Peyer's patch (tissue), 4 donors: ENCODE data around the gene MEP1B. TPM values are rescaled to one million over a fixed set of nuclear protein-coding genes. Genes with fewer than 3 reads are reported as not detected.

ENCODE experiments used
- DNase-seq, 3 donors: peaks; one replicate each; pipeline ENCODE4 v3.0.0-alpha.2; 2017 to 2019
- H3K27ac ChIP-seq, 4 donors: fragments of 200-600 bp; sonication (generic); one replicate each; pipeline ENCODE4 v1.5.1; 2016 to 2019
- H3K27me3 ChIP-seq, 2 donors: fragments of 200-600 bp; sonication (generic); one replicate each; pipeline ENCODE4 v1.5.1; 2019
- H3K36me3 ChIP-seq, 3 donors: fragments of 200-600 bp; sonication (generic); one replicate each; pipeline ENCODE4 v1.5.1; 2016 to 2019
- H3K4me1 ChIP-seq, 4 donors: fragments of 200-600 bp; sonication (generic); one replicate each; pipeline ENCODE4 v1.5.1; 2016 to 2019
- H3K4me3 ChIP-seq, 4 donors: fragments of 200-600 bp; sonication (generic); 1 replicate in 3 of 4; 2 replicates in 1 of 4; pipeline ENCODE4 v1.5.1; 2016 to 2019; ENCODE audit warnings: mild to moderate bottlenecking in 1 of 4
- H3K9me3 ChIP-seq, 4 donors: fragments of 200-600 bp; sonication (generic); one replicate each; pipeline ENCODE4 v1.5.1; 2016 to 2019; ENCODE audit warnings: mild to moderate bottlenecking in 1 of 4
- CTCF ChIP-seq, 6 experiments: fragments of 450-650 bp in 4 of 6; fragments of 200-600 bp in 2 of 6; sonication (generic) in 1 of 6; IDR thresholded peaks; one replicate each; pipeline ENCODE4 v1.5.1; 2017 to 2019; ENCODE audit warnings: antibody characterized with exemption in 6 of 6, mild to moderate bottlenecking in 3 of 6, moderate library complexity in 1 of 6
- POLR2A ChIP-seq, 2 donors: fragments of 450-650 bp; IDR thresholded peaks; one replicate each; pipeline ENCODE4 v1.5.1; 2017; ENCODE audit warnings: antibody characterized with exemption in 2 of 2, mild to moderate bottlenecking in 2 of 2, moderate library complexity in 2 of 2
- total RNA-seq, 4 donors: library from RNA; depleted of rRNA; stranded (reverse); fragments of >200 nt; gene quantifications; one replicate each; pipeline ENCODE4 v1.1.0, GENCODE V29; 2016

The MEP1B gene
- total RNA-seq, 4 donors from 2014 or later = 4.1 to 1,014 (median 487) TPM

GRCh38 chr18:32255570-32255969 lies 65.7 kb downstream of the MEP1B start:
- H3K27ac ChIP-seq = no peak overlapping the region
- TF ChIP-seq POLR2A (IDR thresholded peaks at IDR 0.05) (no peak), CTCF (IDR thresholded peaks at IDR 0.05) (no peak)

GRCh38 chr18:32257084-32257785 lies 67.4 kb downstream of the MEP1B start:
- H3K4me3 ChIP-seq = no peak overlapping the region
- H3K36me3 ChIP-seq = no peaks in the 10 kb centered on the region
- no peak overlapping the region for H3K27ac ChIP-seq
- H3K4me1 ChIP-seq = peaks cover 0 to 11% (median 3%) of the 10 kb centered on the region in 4 donors
- TF ChIP-seq CTCF (IDR thresholded peaks at IDR 0.05) (no peak), POLR2A (IDR thresholded peaks at IDR 0.05) (no peak)
- H3K9me3 ChIP-seq = no peaks in the 10 kb centered on the region
- DNase-seq = no peak
- no peaks in the 10 kb centered on the region for H3K27me3 ChIP-seq

More at GRCh38 chr18:32255570-32255969, 65.7 kb downstream of the MEP1B start:
- H3K27me3 ChIP-seq = no peaks in the 10 kb centered on the region
- no peak overlapping the region for H3K4me3 ChIP-seq
- peaks cover 0 to 11% (median 3%) of the 10 kb centered on the region in 4 donors for H3K4me1 ChIP-seq
- DNase-seq = no peak
- H3K9me3 ChIP-seq = no peaks in the 10 kb centered on the region
- no peaks in the 10 kb centered on the region for H3K36me3 ChIP-seq

GRCh38 chr18:32258148-32258547 lies 68.3 kb downstream of the MEP1B start:
- Histone ChIP-seq H3K4me1 (peaks cover 0 to 11% (median 3%) of the 10 kb centered on the region in 4 donors), H3K36me3 (no peaks in the 10 kb centered on the region), H3K27me3 (no peaks in the 10 kb centered on the region), H3K9me3 (no peaks in the 10 kb centered on the region), H3K27ac (peak overlapping the region in 2 of 4 donors; percentile 53 to 56), H3K4me3 (no peak overlapping the region)
- TF ChIP-seq POLR2A (IDR thresholded peaks at IDR 0.05) = no peak
- TF ChIP-seq CTCF (IDR thresholded peaks at IDR 0.05) = no peak
- DNase-seq = no peak

DNA sequence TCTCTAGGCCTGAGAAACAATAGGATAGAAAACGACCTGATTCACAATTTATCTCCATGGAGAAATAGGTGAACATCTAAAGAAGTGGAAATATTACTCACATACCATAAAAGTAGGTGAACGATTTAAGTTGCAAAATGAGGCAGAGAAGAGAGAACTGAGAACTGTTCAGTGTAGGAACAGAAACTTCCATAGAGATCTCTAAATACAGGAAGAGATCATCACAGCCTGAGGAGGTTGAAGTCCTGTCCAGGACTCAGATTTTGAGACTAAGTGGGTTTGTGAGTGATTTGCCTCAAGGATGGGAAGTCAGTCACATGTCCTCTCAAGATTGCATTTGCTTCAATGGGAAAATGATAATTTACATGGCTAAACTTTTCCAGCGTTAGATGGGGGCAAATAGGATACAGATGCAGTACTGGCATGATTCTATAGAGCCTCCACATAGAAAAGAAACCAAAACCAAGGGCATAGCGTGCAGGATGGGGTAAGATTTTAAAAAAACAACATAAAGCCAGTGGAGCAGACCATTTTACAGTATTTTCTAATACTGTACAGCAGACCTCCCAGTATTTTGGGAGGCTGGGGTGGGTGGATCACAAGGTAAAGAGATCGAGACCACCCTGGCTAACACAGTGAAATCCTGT lies 68.8 kb downstream of the MEP1B start:
- peak overlapping the region in 2 of 4 donors; percentile 53 to 56 for H3K27ac ChIP-seq

GRCh38 chr18:32259553-32259952 lies 69.7 kb downstream of the MEP1B start:
- Histone ChIP-seq H3K4me3 (no peak overlapping the region), H3K9me3 (no peaks in the 10 kb centered on the region), H3K4me1 (peaks cover 0 to 11% (median 3%) of the 10 kb centered on the region in 4 donors), H3K36me3 (no peaks in the 10 kb centered on the region), H3K27ac (no peak overlapping the region), H3K27me3 (no peaks in the 10 kb centered on the region)
- TF ChIP-seq CTCF (IDR thresholded peaks at IDR 0.05) (no peak), POLR2A (IDR thresholded peaks at IDR 0.05) (no peak)
- DNase-seq = peak in 1 of 3 donors; percentile 55

More for the DNA sequence above, 68.8 kb downstream of the MEP1B start:
- Histone ChIP-seq H3K4me1 (peaks cover 0 to 11% (median 3%) of the 10 kb centered on the region in 4 donors), H3K36me3 (no peaks in the 10 kb centered on the region), H3K9me3 (no peaks in the 10 kb centered on the region), H3K27me3 (no peaks in the 10 kb centered on the region), H3K4me3 (no peak overlapping the region)
- TF ChIP-seq CTCF (IDR thresholded peaks at IDR 0.05) (no peak), POLR2A (IDR thresholded peaks at IDR 0.05) (no peak)
- no peak for DNase-seq
